Kidney epithelial cell (primary cell): ENCODE measurements around the gene BFAR. TPM values are rescaled to one million over a fixed set of nuclear protein-coding genes. Genes with fewer than 3 reads are reported as not detected.
"Not testable (repeated sequence)": the region's sequence is repeated elsewhere in the genome, so short reads cannot be mapped to it uniquely, and the experiment has no call there.

Source experiments
- DNase-seq: peaks from one replicate; pipeline ENCODE4 v3.0.0-alpha.2; 2010; ENCODE audit warnings: low read depth
- H3K27me3 ChIP-seq: 2 replicates; pipeline ENCODE4 v1.6.0; 2011; ENCODE audit warnings: low read length; ENCODE audit not compliant: control insufficient read depth, insufficient read depth
- H3K36me3 ChIP-seq: 2 replicates; pipeline ENCODE4 v1.5.1; 2011; ENCODE audit warnings: low read length; ENCODE audit not compliant: control insufficient read depth, insufficient read depth
- H3K4me3 ChIP-seq: 2 replicates; pipeline ENCODE4 v1.5.1; 2011; ENCODE audit warnings: low read depth, mild to moderate bottlenecking, control low read depth, low read length
- total RNA-seq: library from RNA; depleted of rRNA; stranded (reverse); fragments of >200 nt; gene quantifications from 2 replicates; pipeline ENCODE4 v1.2.3, GENCODE V29; 2015
- TF ChIP-seq, protein P1 (sequence below): IDR thresholded peaks from 2 replicates; pipeline ENCODE4 v1.5.1; 2011; ENCODE audit warnings: mild to moderate bottlenecking, moderate library complexity, low read length, control low read depth, inconsistent platforms; ENCODE audit not compliant: insufficient read depth, poor library complexity, severe bottlenecking

The BFAR gene
- total RNA-seq, 1 donor from 2014 or later: 102 TPM

GRCh38 chr16:14677627-14678026 is 44.9 kb downstream of the BFAR start:
- no peak for DNase-seq
- no peak overlapping the region for H3K4me3 ChIP-seq
- TF ChIP-seq, protein P1, sequence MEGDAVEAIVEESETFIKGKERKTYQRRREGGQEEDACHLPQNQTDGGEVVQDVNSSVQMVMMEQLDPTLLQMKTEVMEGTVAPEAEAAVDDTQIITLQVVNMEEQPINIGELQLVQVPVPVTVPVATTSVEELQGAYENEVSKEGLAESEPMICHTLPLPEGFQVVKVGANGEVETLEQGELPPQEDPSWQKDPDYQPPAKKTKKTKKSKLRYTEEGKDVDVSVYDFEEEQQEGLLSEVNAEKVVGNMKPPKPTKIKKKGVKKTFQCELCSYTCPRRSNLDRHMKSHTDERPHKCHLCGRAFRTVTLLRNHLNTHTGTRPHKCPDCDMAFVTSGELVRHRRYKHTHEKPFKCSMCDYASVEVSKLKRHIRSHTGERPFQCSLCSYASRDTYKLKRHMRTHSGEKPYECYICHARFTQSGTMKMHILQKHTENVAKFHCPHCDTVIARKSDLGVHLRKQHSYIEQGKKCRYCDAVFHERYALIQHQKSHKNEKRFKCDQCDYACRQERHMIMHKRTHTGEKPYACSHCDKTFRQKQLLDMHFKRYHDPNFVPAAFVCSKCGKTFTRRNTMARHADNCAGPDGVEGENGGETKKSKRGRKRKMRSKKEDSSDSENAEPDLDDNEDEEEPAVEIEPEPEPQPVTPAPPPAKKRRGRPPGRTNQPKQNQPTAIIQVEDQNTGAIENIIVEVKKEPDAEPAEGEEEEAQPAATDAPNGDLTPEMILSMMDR: no peak

GRCh38 chr16:14678748-14679497 is 46.2 kb downstream of the BFAR start:
- Histone ChIP-seq H3K27me3 (peaks cover 2% of the 10 kb centered on the region), H3K36me3 (no peaks in the 10 kb centered on the region), H3K4me3 (no peak overlapping the region)
- no peak for DNase-seq
- TF ChIP-seq, protein P1: no peak

More at GRCh38 chr16:14677627-14678026, 44.9 kb downstream of the BFAR start:
- peaks cover 2% of the 10 kb centered on the region for H3K27me3 ChIP-seq
- no peaks in the 10 kb centered on the region for H3K36me3 ChIP-seq

DNA sequence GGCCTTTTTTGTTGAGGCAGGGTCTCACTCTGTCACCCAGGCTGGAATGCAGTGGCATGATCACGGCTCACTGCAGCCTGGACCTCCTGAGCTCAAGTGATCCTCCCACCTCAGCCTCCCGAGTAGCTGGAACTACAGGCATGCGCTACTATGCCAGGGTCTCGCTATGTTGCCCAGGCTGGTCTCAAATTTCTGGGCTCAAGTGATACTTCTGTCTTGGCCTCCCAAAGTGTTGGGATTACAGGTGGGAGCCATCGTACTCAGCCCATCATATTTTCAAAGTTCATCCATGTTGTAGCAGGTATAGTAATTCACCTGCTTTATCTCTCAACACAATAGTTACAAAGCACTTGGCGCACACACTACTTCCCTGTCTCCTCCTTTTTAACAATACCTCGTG is 47.6 kb downstream of the BFAR start:
- not testable (repeated sequence) for H3K36me3 ChIP-seq, H3K4me3 ChIP-seq, H3K27me3 ChIP-seq, DNase-seq

- no peak for DNase-seq
- H3K36me3 ChIP-seq: no peaks in the 10 kb centered on the region
- H3K4me3 ChIP-seq: no peak overlapping the region
- TF ChIP-seq, protein P1: no peak
- peaks cover 2% of the 10 kb centered on the region for H3K27me3 ChIP-seq
These were observed 48.4 kb downstream of the BFAR start for GRCh38 chr16:14681115-14681514.

GRCh38 chr16:14682121-14682520 is 49.4 kb downstream of the BFAR start:
- Histone ChIP-seq H3K36me3 (no peaks in the 10 kb centered on the region), H3K27me3 (peaks cover 2% of the 10 kb centered on the region), H3K4me3 (no peak overlapping the region)
- TF ChIP-seq, protein P1: no peak
- DNase-seq: no peak

GRCh38 chr16:14685870-14686793 is 53.4 kb downstream of the BFAR start:
- not testable (repeated sequence) for H3K27me3 ChIP-seq, DNase-seq, H3K4me3 ChIP-seq, H3K36me3 ChIP-seq

GRCh38 chr16:14694129-14694528 is 61.4 kb downstream of the BFAR start, which contains the start of gene PLA2G10:
PLA2G10 (minus strand) TSS chr16:14694308; CDS start chr16:14694229, 79 bp downstream.
- not testable (repeated sequence) for DNase-seq, H3K4me3 ChIP-seq, H3K36me3 ChIP-seq, H3K27me3 ChIP-seq

- not testable (repeated sequence) for H3K36me3 ChIP-seq, H3K27me3 ChIP-seq, H3K4me3 ChIP-seq, DNase-seq
These were observed 69.1 kb downstream of the BFAR start for GRCh38 chr16:14701859-14702258.

DNA sequence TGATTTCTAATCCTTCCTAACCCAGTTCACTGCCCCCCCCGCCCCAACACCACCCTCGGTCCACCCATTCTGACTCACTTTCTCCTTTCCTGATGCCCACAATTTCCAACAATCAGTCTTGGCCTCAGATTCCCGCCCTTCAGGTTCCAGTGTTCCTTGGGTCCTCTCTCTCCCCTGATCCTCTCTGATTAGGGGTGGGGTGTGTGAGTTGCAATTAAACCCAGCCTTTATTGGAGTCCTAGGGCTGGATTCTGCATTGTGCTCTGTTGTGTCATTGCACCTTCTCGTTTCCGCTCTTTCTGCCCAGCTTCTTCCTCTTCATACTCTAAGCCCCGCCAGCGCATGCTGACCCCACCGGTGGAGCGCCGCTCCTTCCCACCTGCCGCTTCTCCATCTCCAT is 69.9 kb downstream of the BFAR start:
- H3K4me3 ChIP-seq, H3K36me3 ChIP-seq, H3K27me3 ChIP-seq, DNase-seq: not testable (repeated sequence)
